WERI-Rb-1 (cell line): ENCODE measurements around the gene FGD3.

ENCODE experiments used
- DNase-seq: peaks from one replicate; pipeline ENCODE4 v3.0.0-alpha.2; 2020
- H3K27ac ChIP-seq: fragments of 250-450 bp; sonication (Bioruptor Pico); 2 replicates; pipeline ENCODE4 v1.5.1; 2020; ENCODE audit warnings: mild to moderate bottlenecking, moderate library complexity
- H3K27me3 ChIP-seq: fragments of 250-450 bp; sonication (Bioruptor Pico); 2 replicates; pipeline ENCODE4 v1.5.1; 2021; ENCODE audit warnings: mild to moderate bottlenecking, low read depth, moderate library complexity; ENCODE audit not compliant: insufficient read depth, severe bottlenecking
- H3K36me3 ChIP-seq: fragments of 250-450 bp; sonication (Bioruptor Pico); 2 replicates; pipeline ENCODE4 v1.5.1; 2020; ENCODE audit warnings: mild to moderate bottlenecking, moderate library complexity
- H3K4me3 ChIP-seq: 2 replicates; pipeline ENCODE4 v1.5.1; 2011; ENCODE audit warnings: low read depth, mild to moderate bottlenecking, control low read depth, low read length
- H3K9me3 ChIP-seq: fragments of 250-450 bp; sonication (Bioruptor Pico); 2 replicates; pipeline ENCODE4 v1.5.1; 2021; ENCODE audit warnings: mild to moderate bottlenecking, moderate library complexity; ENCODE audit not compliant: severe bottlenecking
- TF ChIP-seq, protein P1 (sequence below): IDR thresholded peaks from 2 replicates; pipeline ENCODE4 v1.5.1; 2011; ENCODE audit warnings: low read depth, mild to moderate bottlenecking, control low read depth, inconsistent platforms, low read length

The FGD3 gene

DNA sequence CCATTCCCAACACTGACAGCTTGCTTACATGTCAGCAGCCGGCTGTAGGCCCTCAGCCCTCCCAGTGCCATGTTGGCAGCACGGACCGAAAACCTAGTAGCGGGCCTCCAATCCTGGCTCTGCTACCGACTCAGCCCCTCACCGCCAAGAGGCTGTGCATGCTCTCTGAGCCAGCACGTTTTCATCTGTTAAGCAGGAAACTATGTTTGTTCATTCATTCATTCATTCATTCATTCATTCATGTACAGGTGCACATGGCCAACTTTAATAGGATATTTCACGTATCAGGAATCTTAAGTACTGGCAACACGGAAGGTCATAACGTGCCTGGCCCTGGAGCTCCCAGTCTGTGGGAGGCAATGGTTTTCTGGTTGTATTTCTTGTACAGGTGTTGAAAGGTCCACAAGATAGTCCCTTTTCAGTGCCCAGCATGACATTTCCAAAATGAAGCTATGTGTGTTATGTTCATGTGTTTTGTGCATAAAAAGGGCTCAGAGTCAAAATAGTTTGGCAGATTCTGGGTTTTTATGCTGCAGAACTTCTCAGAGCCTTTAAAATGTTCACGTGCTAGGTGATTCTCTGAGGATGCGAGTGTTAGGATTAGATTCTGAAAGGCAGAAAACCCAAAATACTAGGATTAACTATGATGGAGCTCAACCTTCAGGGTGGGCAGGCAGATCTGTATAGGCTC lies 128.9 kb downstream of the FGD3 start:
- no peaks in the 10 kb centered on the region for H3K9me3 ChIP-seq
- no peak overlapping the region for H3K27ac ChIP-seq
- H3K27me3 ChIP-seq, result no peaks in the 10 kb centered on the region
- H3K4me3 ChIP-seq, result no peak overlapping the region
- TF ChIP-seq, protein P1, sequence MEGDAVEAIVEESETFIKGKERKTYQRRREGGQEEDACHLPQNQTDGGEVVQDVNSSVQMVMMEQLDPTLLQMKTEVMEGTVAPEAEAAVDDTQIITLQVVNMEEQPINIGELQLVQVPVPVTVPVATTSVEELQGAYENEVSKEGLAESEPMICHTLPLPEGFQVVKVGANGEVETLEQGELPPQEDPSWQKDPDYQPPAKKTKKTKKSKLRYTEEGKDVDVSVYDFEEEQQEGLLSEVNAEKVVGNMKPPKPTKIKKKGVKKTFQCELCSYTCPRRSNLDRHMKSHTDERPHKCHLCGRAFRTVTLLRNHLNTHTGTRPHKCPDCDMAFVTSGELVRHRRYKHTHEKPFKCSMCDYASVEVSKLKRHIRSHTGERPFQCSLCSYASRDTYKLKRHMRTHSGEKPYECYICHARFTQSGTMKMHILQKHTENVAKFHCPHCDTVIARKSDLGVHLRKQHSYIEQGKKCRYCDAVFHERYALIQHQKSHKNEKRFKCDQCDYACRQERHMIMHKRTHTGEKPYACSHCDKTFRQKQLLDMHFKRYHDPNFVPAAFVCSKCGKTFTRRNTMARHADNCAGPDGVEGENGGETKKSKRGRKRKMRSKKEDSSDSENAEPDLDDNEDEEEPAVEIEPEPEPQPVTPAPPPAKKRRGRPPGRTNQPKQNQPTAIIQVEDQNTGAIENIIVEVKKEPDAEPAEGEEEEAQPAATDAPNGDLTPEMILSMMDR, result no peak
- no peaks in the 10 kb centered on the region for H3K36me3 ChIP-seq
- DNase-seq, result no peak

DNA sequence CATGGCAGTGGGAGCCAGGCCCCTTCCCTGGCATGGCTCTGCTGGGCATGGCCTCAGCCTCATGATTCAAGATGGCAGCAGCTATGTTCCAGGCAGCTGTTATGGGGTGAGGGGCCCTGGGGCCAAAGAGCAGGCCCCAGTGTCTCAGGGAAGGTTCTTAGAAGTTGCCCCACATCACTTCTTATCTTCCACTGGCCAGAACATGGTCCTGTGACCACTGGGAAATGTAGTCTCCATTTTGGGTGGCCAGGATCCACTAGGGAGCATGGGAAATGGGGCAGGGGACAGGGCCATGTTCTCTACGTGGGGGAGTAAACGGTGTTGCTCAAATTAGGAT lies 129.4 kb downstream of the FGD3 start:
- H3K4me3 ChIP-seq, result no peak overlapping the region
- H3K27ac ChIP-seq, result no peak overlapping the region
- H3K36me3 ChIP-seq, result no peaks in the 10 kb centered on the region
- no peaks in the 10 kb centered on the region for H3K9me3 ChIP-seq
- no peaks in the 10 kb centered on the region for H3K27me3 ChIP-seq
- TF ChIP-seq, protein P1, result no peak
- DNase-seq, result no peak

DNA sequence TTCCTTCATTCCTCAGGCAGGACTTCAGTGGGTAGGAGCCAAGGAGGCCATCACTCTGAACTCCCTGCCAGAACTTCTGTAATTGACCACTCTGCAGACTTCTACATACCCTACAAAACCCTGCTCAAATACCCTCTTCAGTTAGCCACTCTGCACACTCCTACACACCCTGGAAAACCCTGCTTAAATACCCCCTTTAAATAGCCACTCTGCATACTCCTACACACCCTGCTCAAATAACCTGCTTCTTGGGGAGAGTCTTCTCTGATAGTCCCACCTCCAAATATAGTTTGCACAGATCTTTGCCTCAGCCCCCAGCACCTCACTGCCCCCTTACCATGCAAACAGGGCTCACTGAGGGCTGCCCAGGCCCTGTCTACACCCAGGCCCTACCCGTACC lies 130.0 kb downstream of the FGD3 start:
- H3K27ac ChIP-seq, result no peak overlapping the region
- no peak for DNase-seq
- no peaks in the 10 kb centered on the region for H3K36me3 ChIP-seq
- no peaks in the 10 kb centered on the region for H3K9me3 ChIP-seq
- TF ChIP-seq, protein P1, result no peak
- H3K27me3 ChIP-seq, result no peaks in the 10 kb centered on the region
- no peak overlapping the region for H3K4me3 ChIP-seq

DNA sequence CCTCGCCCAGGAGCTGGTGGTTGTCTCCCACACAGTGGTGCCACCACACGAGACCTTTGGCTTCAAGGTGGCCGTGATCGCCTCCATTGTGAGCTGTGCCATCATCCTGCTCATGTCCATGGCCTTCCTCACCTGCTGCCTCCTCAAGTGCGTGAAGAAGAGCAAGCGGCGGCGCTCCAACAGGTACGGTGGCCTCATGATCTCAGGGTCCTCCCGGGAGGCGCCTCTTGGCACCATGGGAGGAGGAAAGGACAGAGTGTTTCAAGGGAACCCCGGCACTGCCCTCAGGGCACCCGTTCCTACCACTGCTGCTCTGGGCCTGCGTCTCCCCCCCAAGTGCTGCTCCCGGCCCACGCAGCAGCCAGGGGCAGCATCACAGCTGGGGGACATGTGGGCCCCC lies 130.5 kb downstream of the FGD3 start:
- Histone ChIP-seq H3K4me3 (no peak overlapping the region), H3K36me3 (no peaks in the 10 kb centered on the region), H3K27ac (no peak overlapping the region), H3K9me3 (no peaks in the 10 kb centered on the region), H3K27me3 (no peaks in the 10 kb centered on the region)
- no peak for DNase-seq
- TF ChIP-seq, protein P1, result no peak

DNA sequence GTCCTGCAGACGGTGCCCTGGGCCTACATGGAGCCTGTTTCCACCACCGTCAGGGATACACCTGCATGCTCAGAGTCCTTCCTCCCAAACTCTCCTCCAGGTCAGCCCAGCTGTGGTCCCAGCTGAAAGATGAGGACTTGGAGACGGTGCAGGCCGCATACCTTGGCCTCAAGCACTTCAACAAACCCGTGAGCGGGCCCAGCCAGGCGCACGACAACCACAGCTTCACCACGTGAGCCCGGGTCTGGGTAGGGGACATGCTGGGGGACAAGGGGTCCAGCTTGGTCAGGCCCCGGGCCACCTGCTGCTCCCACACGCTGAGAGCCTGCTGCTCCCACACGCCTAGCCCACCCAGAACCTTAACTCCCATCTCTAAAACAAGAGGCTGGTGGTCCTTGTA lies 132.0 kb downstream of the FGD3 start:
- TF ChIP-seq, protein P1, result no peak
- Histone ChIP-seq H3K4me3 (no peak overlapping the region), H3K9me3 (no peaks in the 10 kb centered on the region), H3K36me3 (no peaks in the 10 kb centered on the region), H3K27me3 (no peaks in the 10 kb centered on the region), H3K27ac (no peak overlapping the region)
- DNase-seq, result no peak

DNA sequence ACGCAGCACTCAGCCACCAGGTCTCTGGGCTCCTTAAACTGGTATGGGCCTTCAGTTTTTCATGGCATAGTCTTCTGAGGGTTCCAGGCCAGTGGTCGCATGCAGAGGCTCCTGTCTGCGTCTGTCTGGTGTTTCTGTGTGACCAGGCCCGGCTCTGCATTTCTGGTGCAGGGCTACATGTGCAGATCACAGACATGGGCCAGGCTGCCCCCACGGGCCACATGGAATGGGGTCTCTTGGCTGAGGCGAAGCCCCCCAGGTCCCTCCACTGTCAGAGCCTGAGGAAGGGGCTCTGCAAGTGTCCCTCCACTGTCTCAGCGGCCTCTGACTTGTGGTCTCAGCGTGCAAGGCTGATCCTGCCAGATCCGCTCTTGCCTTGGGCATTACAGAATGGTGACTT lies 133.1 kb downstream of the FGD3 start:
- no peak for DNase-seq
- TF ChIP-seq, protein P1, result no peak
- H3K36me3 ChIP-seq, result no peaks in the 10 kb centered on the region
- no peaks in the 10 kb centered on the region for H3K27me3 ChIP-seq
- no peaks in the 10 kb centered on the region for H3K9me3 ChIP-seq
- H3K27ac ChIP-seq, result no peak overlapping the region
- H3K4me3 ChIP-seq, result no peak overlapping the region
